Endodermal cell (in vitro differentiated cells): ENCODE results near the gene CD6. TPM values are rescaled to one million over a fixed set of nuclear protein-coding genes. Genes with fewer than 3 reads are reported as not detected.

ENCODE experiments used
- DNase-seq: peaks from one replicate; pipeline ENCODE4 v3.0.0-alpha.2; 2017
- H3K27ac ChIP-seq: 2 replicates; pipeline ENCODE4 v1.5.1; 2013; ENCODE audit warnings: mild to moderate bottlenecking, low read depth, low read length, moderate library complexity
- H3K27me3 ChIP-seq: 2 replicates; pipeline ENCODE4 v1.6.1; 2013; ENCODE audit warnings: mild to moderate bottlenecking, low read length, moderate library complexity; ENCODE audit not compliant: insufficient read depth, control insufficient read depth, poor library complexity, severe bottlenecking
- H3K36me3 ChIP-seq: 2 replicates; pipeline ENCODE4 v1.7.0; 2013; ENCODE audit warnings: mild to moderate bottlenecking, low read length, moderate library complexity; ENCODE audit not compliant: control insufficient read depth, insufficient read depth
- H3K4me1 ChIP-seq: one replicate; pipeline ENCODE4 v1.7.0; 2013; ENCODE audit warnings: low read length; ENCODE audit not compliant: control insufficient read depth, insufficient read depth
- H3K4me3 ChIP-seq: 2 replicates; pipeline ENCODE4 v1.5.1; 2013; ENCODE audit warnings: mild to moderate bottlenecking, low read length, moderate library complexity
- H3K9ac ChIP-seq: 2 replicates; pipeline ENCODE4 v1.6.1; 2013; ENCODE audit warnings: mild to moderate bottlenecking, low read length, moderate library complexity; ENCODE audit not compliant: poor library complexity, severe bottlenecking; ENCODE audit errors: extremely low read depth
- H3K9me3 ChIP-seq: 2 replicates; pipeline ENCODE4 v1.6.1; 2013; ENCODE audit warnings: mild to moderate bottlenecking, low read length, moderate library complexity; ENCODE audit not compliant: control insufficient read depth
- H3K27ac Mint-ChIP-seq: 2 replicates; pipeline ENCODE4 v1.8.0; 2020; ENCODE audit warnings: mixed read lengths
- H3K27me3 Mint-ChIP-seq: 2 replicates; pipeline ENCODE4 v1.8.0; 2021; ENCODE audit warnings: mild to moderate bottlenecking, mixed read lengths; ENCODE audit not compliant: insufficient read depth
- H3K36me3 Mint-ChIP-seq: 2 replicates; pipeline ENCODE4 v1.8.0; 2020; ENCODE audit warnings: low read depth, mixed read lengths
- H3K4me1 Mint-ChIP-seq: 2 replicates; pipeline ENCODE4 v1.8.0; 2020; ENCODE audit warnings: mixed read lengths
- H3K4me3 Mint-ChIP-seq: 2 replicates; pipeline ENCODE4 v1.8.0; 2020; ENCODE audit warnings: mild to moderate bottlenecking, moderate library complexity, mixed read lengths
- H3K9me3 Mint-ChIP-seq: 2 replicates; pipeline ENCODE4 v1.8.0; 2020; ENCODE audit warnings: mild to moderate bottlenecking, mixed read lengths
- CTCF ChIP-seq: fragments of 200-600 bp; sonication (generic); conservative IDR thresholded peaks from 2 replicates; pipeline ENCODE4 v1.5.0; 2021; ENCODE audit warnings: antibody characterized with exemption, mild to moderate bottlenecking
- WGBS, 2 experiments: methylation state at CpG; one replicate each; pipeline versions ENCODE4 v1.1.5 to v1.1.7; 2013; ENCODE audit warnings: missing lambda C conversion rate in 2 of 2, mixed read lengths in 1 of 2; ENCODE audit not compliant: insufficient coverage in 1 of 2, insufficient read length in 1 of 2; 5-methylcytosine and 5-hydroxymethylcytosine counted together
- total RNA-seq, 2 donors: library from RNA; stranded (reverse); fragmentation: NEBNext Ultra II Directional in 1 of 2; extraction: Animal tissue kit (Norgen Biotek cat#: 25700) in 1 of 2; gene quantifications; 2 replicates in 1 of 2; 3 replicates in 1 of 2; pipeline ENCODE4 v1.2.1, GENCODE V29; 2021

Gene CD6
- total RNA-seq, 2 donors from 2014 or later: 1.5 to 1.6 TPM

- H3K9me3 Mint-ChIP-seq: no peaks in the 10 kb centered on the region
- 94 to 95% methylated on average over 6 to 7 of the region's 7 CpGs for WGBS, 2 experiments
Observed at GRCh38 chr11:60939301-60939700, 32.2 kb upstream of the CD6 start.

GRCh38 chr11:60939855-60940254 lies 31.6 kb upstream of the CD6 start:
- H3K27ac Mint-ChIP-seq: no peak overlapping the region
- no peak for DNase-seq
- H3K9ac ChIP-seq: no peak overlapping the region
- no peak overlapping the region for H3K27ac ChIP-seq
- no peak overlapping the region for H3K4me3 ChIP-seq
- H3K36me3 ChIP-seq: no peaks in the 10 kb centered on the region
- H3K36me3 Mint-ChIP-seq: peaks cover 6% of the 10 kb centered on the region
- H3K4me1 Mint-ChIP-seq: peaks cover 2% of the 10 kb centered on the region
- no peaks in the 10 kb centered on the region for H3K9me3 ChIP-seq
- H3K9me3 Mint-ChIP-seq: no peaks in the 10 kb centered on the region
- TF ChIP-seq CTCF: no peak
- no peaks in the 10 kb centered on the region for H3K4me1 ChIP-seq
- 98 to 100% methylated on average over 1 to 2 of the region's 2 CpGs for WGBS, 2 experiments
- no peak overlapping the region for H3K4me3 Mint-ChIP-seq
- no peaks in the 10 kb centered on the region for H3K27me3 ChIP-seq
- H3K27me3 Mint-ChIP-seq: peaks cover under 1% of the 10 kb centered on the region

More at GRCh38 chr11:60939301-60939700, 32.2 kb upstream of the CD6 start:
- H3K4me1 Mint-ChIP-seq: peaks cover 2% of the 10 kb centered on the region
- H3K27ac Mint-ChIP-seq: no peak overlapping the region
- no peaks in the 10 kb centered on the region for H3K4me1 ChIP-seq
- H3K9ac ChIP-seq: no peak overlapping the region
- no peaks in the 10 kb centered on the region for H3K36me3 ChIP-seq
- H3K27me3 ChIP-seq: no peaks in the 10 kb centered on the region
- no peak overlapping the region for H3K27ac ChIP-seq
- H3K27me3 Mint-ChIP-seq: no peaks in the 10 kb centered on the region
- no peak for TF ChIP-seq CTCF
- H3K36me3 Mint-ChIP-seq: peaks cover 6% of the 10 kb centered on the region
- no peak overlapping the region for H3K4me3 Mint-ChIP-seq
- H3K9me3 ChIP-seq: no peaks in the 10 kb centered on the region
- H3K4me3 ChIP-seq: no peak overlapping the region
- DNase-seq: no peak

- no peaks in the 10 kb centered on the region for H3K9me3 Mint-ChIP-seq
- no peak overlapping the region for H3K27ac ChIP-seq
- peaks cover 2% of the 10 kb centered on the region for H3K4me1 Mint-ChIP-seq
- H3K9me3 ChIP-seq: no peaks in the 10 kb centered on the region
- 91 to 100% methylated on average over 1 to 6 of the region's 6 CpGs for WGBS, 2 experiments
- H3K4me3 ChIP-seq: no peak overlapping the region
- H3K27me3 Mint-ChIP-seq: peaks cover 13% of the 10 kb centered on the region
- no peak overlapping the region for H3K27ac Mint-ChIP-seq
- no peaks in the 10 kb centered on the region for H3K36me3 ChIP-seq
- H3K27me3 ChIP-seq: peaks cover 3% of the 10 kb centered on the region
- no peaks in the 10 kb centered on the region for H3K36me3 Mint-ChIP-seq
- no peak for TF ChIP-seq CTCF
- H3K4me3 Mint-ChIP-seq: no peak overlapping the region
- H3K9ac ChIP-seq: no peak overlapping the region
- H3K4me1 ChIP-seq: no peaks in the 10 kb centered on the region
- no peak for DNase-seq
Observed at GRCh38 chr11:60941371-60942119, 29.9 kb upstream of the CD6 start.
